Spleen (tissue), 7 donors: ENCODE measurements around the gene MBNL1.

Experiments used
- CTCF ChIP-seq, 11 experiments: fragments of 200-600 bp in 7 of 11; fragments of 450-650 bp in 4 of 11; sonication (generic) in 4 of 11; IDR thresholded peaks in 8 of 11; conservative IDR thresholded peaks in 3 of 11; 1 replicate in 7 of 11; 2 replicates in 4 of 11; pipeline versions ENCODE4 v1.4.0 to v1.8.0; 2016 to 2021; ENCODE audit warnings: antibody characterized with exemption in 11 of 11, inconsistent platforms in 4 of 11, mild to moderate bottlenecking in 1 of 11
- POLR2AphosphoS5 ChIP-seq, 3 donors: sonication (generic); formaldehyde crosslinking; IDR thresholded peaks; one replicate each; pipeline ENCODE4 v1.5.1; 2017; ENCODE audit warnings: antibody characterized with exemption in 3 of 3
- donor health status: DM: no; HTN: no; CAD: no; lungs with moderate emphysema.
- donor health status: DM: no; HTN: no; CAD: no.
- donor health status: DM: no; HTN: no; CAD: no.

GRCh38 chr3:152319831-152320617 lies 51.3 kb downstream of the MBNL1 start:
- TF ChIP-seq CTCF (IDR thresholded peaks at IDR 0.05 in 8 of 11, conservative IDR thresholded peaks at IDR 0.05 in 3 of 11) (no peak), POLR2AphosphoS5 (IDR thresholded peaks at IDR 0.05) (no peak)
